ENCODE measurements around the gene TMC7.
A peak's percentile ranks its signal among the peaks of the same experiment; 100 is the strongest.

Gene TMC7

GRCh38 chr16:19033761-19034160, 50.0 kb downstream of the TMC7 start:
- H3K4me3 ChIP-seq (ENCODE audit: control insufficient read depth, low read depth, low read length) = no peak overlapping the region
- no peak for TF ChIP-seq CTCF (conservative IDR thresholded peaks at IDR 0.05; ENCODE audit: control insufficient read depth, insufficient read depth, low read depth, low read length)
- no peak for DNase-seq (ENCODE audit: low read depth)

- DNase-seq (ENCODE audit: low read depth) = no peak
- TF ChIP-seq CTCF (conservative IDR thresholded peaks at IDR 0.05; ENCODE audit: control insufficient read depth, insufficient read depth, low read depth, low read length) = no peak
- H3K4me3 ChIP-seq (ENCODE audit: control insufficient read depth, low read depth, low read length) = no peak overlapping the region
These were observed 56.7 kb downstream of the TMC7 start for GRCh38 chr16:19040400-19040799.

GRCh38 chr16:19044769-19045168, 61.0 kb downstream of the TMC7 start:
- DNase-seq (ENCODE audit: low read depth) = peak; percentile 28
- H3K4me3 ChIP-seq (ENCODE audit: control insufficient read depth, low read depth, low read length) = no peak overlapping the region

GRCh38 chr16:19046062-19046461, 62.3 kb downstream of the TMC7 start:
- H3K4me3 ChIP-seq (ENCODE audit: control insufficient read depth, low read depth, low read length) = no peak overlapping the region
- no peak for TF ChIP-seq CTCF (conservative IDR thresholded peaks at IDR 0.05; ENCODE audit: control insufficient read depth, insufficient read depth, low read depth, low read length)
- no peak for DNase-seq (ENCODE audit: low read depth)

More at GRCh38 chr16:19044769-19045168, 61.0 kb downstream of the TMC7 start:
- no peak for TF ChIP-seq CTCF (conservative IDR thresholded peaks at IDR 0.05; ENCODE audit: control insufficient read depth, insufficient read depth, low read depth, low read length)

- TF ChIP-seq CTCF (conservative IDR thresholded peaks at IDR 0.05; ENCODE audit: control insufficient read depth, insufficient read depth, low read depth, low read length) = no peak
- no peak overlapping the region for H3K4me3 ChIP-seq (ENCODE audit: control insufficient read depth, low read depth, low read length)
- no peak for DNase-seq (ENCODE audit: low read depth)
These were observed 79.0 kb downstream of the TMC7 start for GRCh38 chr16:19062706-19063105.

GRCh38 chr16:19066988-19067348, 83.2 kb downstream of the TMC7 start:
- no peak for TF ChIP-seq CTCF (conservative IDR thresholded peaks at IDR 0.05; ENCODE audit: control insufficient read depth, insufficient read depth, low read depth, low read length)

More at GRCh38 chr16:19066988-19067348, 83.2 kb downstream of the TMC7 start:
- peak overlapping the region; percentile 19 for H3K4me3 ChIP-seq (ENCODE audit: control insufficient read depth, low read depth, low read length)
- no peak for DNase-seq (ENCODE audit: low read depth)
